Heart left ventricle (tissue), 16 donors: ENCODE results near the gene OR56A3. TPM values are rescaled to one million over a fixed set of nuclear protein-coding genes. Genes with fewer than 3 reads are reported as not detected.

Experiments
- ATAC-seq, 4 donors: fragments of 200-7000 bp; cut with Tn5 transposase; one replicate each; pipeline ENCODE4 v1.9.1; 2020 to 2022; ENCODE audit warnings: moderate library complexity in 4 of 4, mild to moderate bottlenecking in 3 of 4, moderate number of reproducible peaks in 1 of 4
- DNase-seq, 5 donors: peaks; one replicate each; pipeline ENCODE4 v3.0.0-alpha.2; 2020
- H3K27ac ChIP-seq, 12 donors: fragments of 200-600 bp; sonication (generic) in 4 of 12; one replicate each; pipeline versions ENCODE4 v1.5.0 to v1.8.0; 2016 to 2022; ENCODE audit warnings: mild to moderate bottlenecking in 2 of 12
- H3K27me3 ChIP-seq, 9 donors: fragments of 200-600 bp; sonication (generic) in 2 of 9; one replicate each; pipeline versions ENCODE4 v1.5.1 to v1.8.0; 2016 to 2022; ENCODE audit warnings: mild to moderate bottlenecking in 3 of 9
- H3K36me3 ChIP-seq, 9 donors: fragments of 200-600 bp; sonication (generic) in 2 of 9; one replicate each; pipeline versions ENCODE4 v1.5.0 to v1.8.0; 2018 to 2022; ENCODE audit warnings: mild to moderate bottlenecking in 2 of 9
- H3K4me1 ChIP-seq, 12 donors: fragments of 200-600 bp; sonication (generic) in 4 of 12; one replicate each; pipeline versions ENCODE4 v1.5.0 to v1.8.0; 2016 to 2022; ENCODE audit warnings: mild to moderate bottlenecking in 3 of 12
- H3K4me3 ChIP-seq, 12 donors: fragments of 200-600 bp; sonication (generic) in 4 of 12; one replicate each; pipeline versions ENCODE4 v1.5.0 to v1.8.0; 2017 to 2022; ENCODE audit warnings: mild to moderate bottlenecking in 9 of 12, moderate library complexity in 4 of 12
- H3K9me3 ChIP-seq, 12 donors: fragments of 200-600 bp; sonication (generic) in 4 of 12; one replicate each; pipeline versions ENCODE4 v1.5.0 to v1.8.0; 2016 to 2022; ENCODE audit warnings: mild to moderate bottlenecking in 1 of 12
- CTCF ChIP-seq, 12 donors: fragments of 200-600 bp; sonication (generic) in 4 of 12; IDR thresholded peaks; one replicate each; pipeline versions ENCODE4 v1.5.0 to v1.8.0; 2018 to 2022; ENCODE audit warnings: antibody characterized with exemption in 12 of 12, mild to moderate bottlenecking in 5 of 12
- POLR2A ChIP-seq, 2 donors: fragments of 450-650 bp; IDR thresholded peaks; one replicate each; pipeline ENCODE4 v1.6.1; 2017; ENCODE audit warnings: antibody characterized with exemption in 2 of 2, mild to moderate bottlenecking in 2 of 2, moderate library complexity in 2 of 2
- WGBS, 4 donors: extraction: QIAGEN DNeasy Blood & Tissue Kit in 2 of 4; methylation state at CpG; one replicate each; pipeline versions ENCODE4 v1.1.5 to v1.1.7; 2013 to 2018; 5-methylcytosine and 5-hydroxymethylcytosine counted together
- intact Hi-C, 10 donors: fragments of 100-400 bp; cut with DNase I; formaldehyde crosslinking; loops; one replicate each; pipeline versions ENCODE4 v1.11.1 to v1.14.2; 2022
- polyA plus RNA-seq, 2 donors: library from polyadenylated mRNA; stranded (reverse); fragments of 200-250 nt; gene quantifications; one replicate each; pipeline ENCODE4 v1.2.3, GENCODE V29; 2013
- total RNA-seq, 9 donors: library from RNA; depleted of rRNA in 2 of 9; stranded (reverse); fragments of >200 nt in 2 of 9; fragmentation: NEBNext Ultra II Directional in 3 of 9; extraction: Animal tissue kit (Norgen Biotek cat#: 25700) in 3 of 9; gene quantifications; one replicate each; pipeline versions ENCODE4 v1.1.0 to v1.2.4, GENCODE V29; 2016 to 2023
- donor health status: ischemic (EF 13 %, LVEDD 7.1; RV severe dilation, severe dysfunction).
- donor health status: healthy with polysubstance abuse.
- donor health status: DM: no; HTN: yes; CAD: no.
- donor health status: DM: no; HTN: no; CAD: no.
- donor health status: ischemic (EF 25% LVEDD 6.9; RV normal size, moderate dysfunction).
- donor health status: ischemic (EF 25% LVEDD 5.7; RV mildly dilated, moderate dysfunction).
- donor health status: healthy.
- donor health status: DM: yes; HTN: yes; CAD: no.
- donor health status: ischemic (EF 35%, LVEDD 5.7; RV mildly dilated, moderate dysfunction).
- donor health status: nonischemic (EF 11% LVEDD 7.7; RV severe dilation, severe dysfunction).
- donor health status: DM: yes; HTN: yes; CAD: no.
- donor health status: PGD.
- donor health status: ischemic (EF 29% LVEDD 5.4; RV normal size, mild dysfunction).
- donor health status: nonischemic (EF 23%, LVEDD 6.1; RV moderate dilation, normal function).

OR56A3 gene
- total and polyA plus RNA-seq, 11 donors = not detected

GRCh38 chr11:5968394-5968793 lies 26.3 kb downstream of the OR56A3 start, which contains the start of gene OR56A5:
Gene OR56A5, minus strand, starts transcription at chr11:5968494. Its CDS starts 0 bp downstream, at chr11:5968494.
- no peak for DNase-seq
- H3K27me3 ChIP-seq = peaks cover 0 to 5% (median 0%) of the 10 kb centered on the region in 9 donors
- no peaks in the 10 kb centered on the region for H3K36me3 ChIP-seq
- TF ChIP-seq CTCF (IDR thresholded peaks at IDR 0.05) = no peak
- TF ChIP-seq POLR2A (IDR thresholded peaks at IDR 0.05) = no peak
- H3K9me3 ChIP-seq = peaks cover 0 to 14% (median 2%) of the 10 kb centered on the region in 12 donors
- H3K4me1 ChIP-seq = no peaks in the 10 kb centered on the region
- H3K4me3 ChIP-seq = no peak within 1 kb of the TSS
- no peak within 1 kb of the TSS for H3K27ac ChIP-seq
- intact Hi-C loops = no loop called here
- ATAC-seq = no peak

GRCh38 chr11:5973530-5973929 lies 31.5 kb downstream of the OR56A3 start:
- no peak for TF ChIP-seq CTCF (IDR thresholded peaks at IDR 0.05)
- no peak for TF ChIP-seq POLR2A (IDR thresholded peaks at IDR 0.05)

GRCh38 chr11:5983443-5983842 lies 41.4 kb downstream of the OR56A3 start:
- Histone ChIP-seq H3K9me3 (peaks cover 0 to 28% (median under 1%) of the 10 kb centered on the region in 12 donors), H3K4me3 (no peak overlapping the region), H3K4me1 (no peaks in the 10 kb centered on the region), H3K27ac (no peak overlapping the region), H3K36me3 (no peaks in the 10 kb centered on the region), H3K27me3 (peaks cover 0 to 3% (median 0%) of the 10 kb centered on the region in 9 donors)
- WGBS, 4 donors = 38 to 47% (median 41%) methylated on average over 1 of the region's 1 CpG
- DNase-seq = no peak
- TF ChIP-seq CTCF (IDR thresholded peaks at IDR 0.05) (no peak), POLR2A (IDR thresholded peaks at IDR 0.05) (no peak)
- ATAC-seq = no peak
- intact Hi-C loops = no loop called here

More at GRCh38 chr11:5973530-5973929, 31.5 kb downstream of the OR56A3 start:
- no peak for DNase-seq
- Histone ChIP-seq H3K27ac (no peak overlapping the region), H3K36me3 (no peaks in the 10 kb centered on the region), H3K9me3 (peaks cover 0 to 14% (median 0%) of the 10 kb centered on the region in 12 donors), H3K27me3 (peaks cover 0 to 5% (median 0%) of the 10 kb centered on the region in 9 donors), H3K4me3 (no peak overlapping the region), H3K4me1 (no peaks in the 10 kb centered on the region)
- intact Hi-C loops = no loop called here
- no peak for ATAC-seq
- 57 to 85% (median 66%) methylated on average over 1 of the region's 1 CpG for WGBS, 4 donors

GRCh38 chr11:5986885-5987284 lies 44.8 kb downstream of the OR56A3 start, which contains the start of gene OR52L1:
Gene OR52L1, minus strand, starts transcription at chr11:5986985. Its CDS starts 55 bp downstream, at chr11:5986930.
- H3K9me3 ChIP-seq = no peaks in the 10 kb centered on the region
- intact Hi-C loops = no loop called here
- ATAC-seq (no peak), DNase-seq (no peak)
- H3K36me3 ChIP-seq = no peaks in the 10 kb centered on the region
- H3K27me3 ChIP-seq = peaks cover 0 to 3% (median 0%) of the 10 kb centered on the region in 9 donors
- no peak within 1 kb of the TSS for H3K4me3 ChIP-seq
- H3K27ac ChIP-seq = no peak within 1 kb of the TSS
- no peaks in the 10 kb centered on the region for H3K4me1 ChIP-seq
- TF ChIP-seq CTCF (IDR thresholded peaks at IDR 0.05) (no peak), POLR2A (IDR thresholded peaks at IDR 0.05) (no peak)
- WGBS, 4 donors = 50 to 69% (median 56%) methylated on average over 1 of the region's 1 CpG
